Iris pigment epithelial cell (primary cell): ENCODE data around the gene LYZL6.
A peak's percentile ranks its signal among the peaks of the same experiment; 100 is the strongest.
"Not testable (repeated sequence)": the region's sequence is repeated elsewhere in the genome, so short reads cannot be mapped to it uniquely, and the experiment has no call there.

Source experiments
- DNase-seq: peaks from one replicate; pipeline ENCODE4 v3.0.0-alpha.2; 2011; ENCODE audit warnings: low read depth

LYZL6 gene

DNA sequence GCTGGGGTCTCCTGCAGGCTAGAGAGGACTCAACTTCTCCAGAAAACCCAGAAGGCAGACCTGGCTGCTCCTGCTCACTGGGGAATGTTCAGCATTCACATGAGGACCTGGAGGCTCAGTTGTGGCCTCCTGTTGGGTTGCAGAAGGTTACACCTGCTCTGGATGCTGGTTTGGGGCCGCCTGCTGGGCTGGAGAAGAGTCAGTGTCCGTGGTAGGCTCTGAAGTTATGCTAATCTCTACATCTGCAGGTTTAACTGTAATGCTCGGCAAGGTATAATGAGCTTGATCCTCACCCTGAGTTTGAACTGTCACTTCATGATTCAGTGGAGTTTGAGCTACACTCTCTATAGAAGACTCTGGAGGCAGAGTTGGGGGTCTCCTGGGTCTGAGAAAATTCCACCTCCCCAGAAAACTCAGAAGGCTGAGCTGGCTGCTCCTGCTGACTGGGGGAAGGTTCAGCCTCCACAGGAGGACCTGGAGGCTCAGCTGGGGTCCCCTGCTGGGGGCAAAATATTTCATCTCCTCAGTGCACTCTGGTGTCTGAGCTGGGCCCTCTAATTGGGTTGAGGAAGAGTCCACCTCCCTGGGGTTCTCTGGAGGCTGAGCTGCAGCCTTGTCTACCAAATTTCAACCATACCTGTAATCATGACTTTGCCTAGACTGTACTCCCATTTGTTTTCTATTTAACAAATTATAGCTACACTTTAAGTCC is 36.4 kb downstream of the LYZL6 start:
- no peak for DNase-seq

DNA sequence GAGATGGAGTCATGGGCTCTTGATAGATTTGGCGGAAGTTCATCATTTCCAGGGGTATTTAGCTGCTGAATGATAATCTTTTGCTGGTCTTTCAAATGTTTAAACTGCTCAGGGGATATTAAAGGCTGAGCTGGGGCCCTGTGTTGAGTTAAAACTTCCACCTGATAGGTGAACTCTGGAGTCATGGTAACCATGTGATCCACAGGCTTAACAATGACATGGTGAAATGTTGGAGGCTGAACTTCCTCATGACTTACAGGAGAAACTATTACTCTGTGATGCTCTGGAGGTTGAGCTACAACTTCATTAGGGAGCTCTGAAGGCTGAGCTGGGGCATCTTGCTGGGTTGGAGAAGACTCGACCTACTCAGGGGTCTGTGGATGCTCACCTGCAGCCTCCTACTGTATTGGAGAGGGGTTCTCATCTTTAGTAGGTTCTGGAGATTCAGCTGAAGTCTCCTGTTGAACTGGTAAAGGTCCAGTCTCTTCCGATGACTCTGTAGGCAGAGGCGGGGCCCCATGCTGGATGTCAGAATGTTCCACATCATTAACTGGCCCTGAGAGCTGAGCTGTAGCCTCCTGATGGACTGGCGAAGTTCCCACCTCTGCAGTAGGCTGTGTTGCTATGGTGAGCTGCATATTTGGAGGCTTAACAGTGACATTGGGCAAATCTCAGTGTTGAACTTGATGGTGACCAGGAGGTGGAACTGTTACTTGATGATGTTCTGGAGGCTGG is 37.2 kb downstream of the LYZL6 start:
- peak; percentile 47 for DNase-seq

DNA sequence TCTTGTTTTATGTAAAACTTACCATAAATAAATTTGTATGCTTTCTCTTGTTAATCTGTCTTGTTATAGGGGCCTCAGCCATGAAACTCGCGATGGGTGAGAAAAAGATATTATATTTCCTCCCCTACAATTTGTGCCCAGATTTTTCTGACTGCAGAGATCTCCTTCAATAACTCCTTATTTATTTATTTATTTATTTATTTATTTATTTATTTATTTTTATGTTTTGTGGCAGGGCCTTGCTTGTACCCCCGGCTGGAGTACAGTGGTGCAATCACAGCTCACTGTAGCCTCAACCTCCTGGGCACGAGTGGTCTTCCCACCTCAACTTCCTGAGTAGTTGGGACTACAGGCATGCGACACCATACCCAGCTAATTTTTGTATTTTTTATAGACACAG is 40.1 kb downstream of the LYZL6 start:
- no peak for DNase-seq

DNA sequence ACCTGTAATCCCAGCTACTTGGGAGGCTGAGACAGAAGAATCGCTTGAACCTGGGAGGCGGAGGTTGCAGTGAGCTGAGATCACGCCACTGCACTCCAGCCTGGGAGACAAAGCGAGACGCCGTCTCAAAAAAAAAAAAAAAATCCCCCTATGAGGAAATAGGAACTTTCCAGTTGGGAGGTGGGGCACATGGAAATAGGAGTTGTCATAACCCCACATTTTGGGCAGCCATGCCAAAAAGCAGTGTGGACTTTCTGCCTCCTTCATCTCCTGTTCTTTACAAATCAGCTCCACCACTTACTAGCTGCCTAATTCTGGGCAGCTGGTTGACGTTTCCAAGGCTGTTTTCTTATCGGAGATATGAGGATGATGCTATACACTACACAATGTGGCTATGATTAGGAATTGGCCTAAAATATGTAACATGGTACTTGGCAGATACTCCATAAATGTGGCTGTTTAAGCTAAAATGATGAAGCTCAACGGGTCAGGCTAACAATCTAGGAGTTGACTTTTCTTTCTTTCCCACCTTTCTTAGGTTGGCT is 41.8 kb downstream of the LYZL6 start:
- no peak for DNase-seq

DNA sequence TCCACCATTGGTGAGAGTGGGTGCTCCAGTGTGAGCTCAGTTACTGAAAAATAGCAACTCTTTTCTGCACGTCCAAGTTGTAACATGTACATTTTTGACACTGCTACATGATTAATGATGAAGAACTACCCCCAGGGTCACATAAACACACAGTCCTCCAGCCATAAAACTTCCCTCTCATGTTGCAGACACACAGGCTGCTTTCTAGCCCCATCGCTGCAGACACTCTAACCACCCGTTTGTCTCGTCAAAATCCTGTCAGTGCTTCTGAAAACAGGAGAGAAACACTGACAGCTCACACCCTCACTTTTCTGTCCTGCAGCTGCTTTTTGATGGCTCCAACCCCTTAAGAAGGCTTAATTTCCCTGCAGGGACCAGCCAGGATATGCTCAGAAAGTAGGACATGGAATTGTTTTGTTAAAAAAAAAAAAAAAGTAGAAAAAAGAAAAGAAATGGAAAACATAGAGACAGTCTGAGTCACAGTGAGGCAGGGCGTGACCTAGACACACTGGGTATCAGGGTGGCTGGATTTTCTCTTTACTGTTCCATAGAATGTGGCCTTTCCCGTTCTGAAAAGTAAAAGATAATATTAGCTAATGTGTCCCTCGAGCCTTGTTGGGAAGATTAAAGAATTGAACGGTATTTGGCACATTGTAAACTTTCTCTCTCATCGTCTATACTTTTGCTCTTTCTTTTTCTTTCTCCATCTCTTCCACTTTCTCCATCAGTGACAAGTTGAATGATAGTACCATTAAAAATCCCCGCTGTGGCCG is 42.6 kb downstream of the LYZL6 start:
- DNase-seq: no peak

DNA sequence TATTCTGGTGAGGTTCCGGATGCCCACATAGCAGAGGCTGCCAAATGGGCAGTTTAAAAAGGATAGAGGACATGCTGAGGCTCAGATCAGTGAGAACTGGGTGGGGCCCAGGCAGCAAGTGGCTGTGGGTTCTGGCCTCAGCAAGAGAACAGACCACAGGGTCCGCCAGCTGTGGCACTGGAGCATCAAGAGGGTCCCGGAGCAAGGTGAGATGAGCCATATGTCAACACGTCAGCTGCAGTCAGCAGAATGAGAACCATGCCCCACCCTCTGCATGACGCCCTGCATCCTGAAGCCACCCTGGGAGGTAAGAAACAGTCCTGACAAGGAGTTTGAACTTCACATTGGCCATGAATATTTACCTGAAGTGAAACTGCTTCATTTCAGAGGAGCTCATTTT is 43.2 kb downstream of the LYZL6 start:
- no peak for DNase-seq

DNA sequence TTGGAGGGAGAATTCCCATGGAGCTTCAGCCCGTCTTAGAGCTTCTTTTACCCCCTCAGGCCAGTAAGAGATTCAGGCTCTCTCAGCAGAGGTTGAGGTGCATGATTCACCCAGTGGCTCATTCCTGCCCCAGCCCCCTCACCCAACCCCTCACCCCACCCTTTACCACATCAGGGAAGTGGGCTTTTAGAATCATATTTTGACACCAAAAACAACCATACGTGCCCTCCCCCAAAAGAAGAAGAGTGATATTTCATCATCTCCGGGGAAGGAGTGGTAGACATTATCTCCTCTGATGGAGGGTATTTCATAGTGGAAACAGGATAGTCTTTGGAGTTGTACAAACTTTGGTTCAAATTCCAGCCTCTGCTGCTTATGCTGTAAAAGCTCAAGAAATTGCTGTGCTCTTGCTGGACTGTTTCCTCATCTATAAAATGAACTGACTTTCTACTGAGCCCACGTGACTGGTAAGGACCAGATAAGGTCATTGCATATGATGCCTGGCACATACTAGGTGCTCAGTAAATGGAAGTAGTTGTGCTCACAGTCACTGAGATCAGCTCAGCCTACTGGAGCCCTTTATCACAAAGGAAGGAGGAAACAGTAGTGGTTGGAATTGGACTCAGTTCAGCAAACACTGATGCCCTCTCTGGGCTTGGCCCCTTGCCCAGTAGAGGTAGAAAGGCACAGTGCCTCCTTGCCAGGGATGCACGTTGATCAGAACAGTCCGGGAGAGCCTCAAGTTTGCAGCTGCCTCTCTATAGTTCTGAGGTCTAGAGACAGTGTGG is 45.0 kb downstream of the LYZL6 start:
- no peak for DNase-seq

DNA sequence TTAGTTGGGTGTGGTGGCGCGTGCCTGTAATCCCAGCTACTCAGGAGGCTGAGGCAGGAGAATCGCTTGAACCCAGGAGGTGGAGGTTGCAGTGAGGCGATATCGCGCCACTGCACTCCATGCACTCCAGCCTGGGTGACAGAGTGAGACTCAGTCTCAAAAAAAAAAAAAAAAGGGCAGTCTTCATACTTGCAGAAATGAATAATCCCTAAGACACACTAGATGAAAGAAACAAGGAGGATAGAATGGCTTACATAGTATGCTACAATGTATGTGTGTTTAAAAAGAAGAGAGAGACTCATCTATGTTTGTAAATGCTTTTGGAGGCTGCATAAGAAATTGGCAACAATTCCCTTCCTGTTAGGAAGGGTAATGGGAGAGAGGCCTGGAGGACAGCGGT is 45.7 kb downstream of the LYZL6 start:
- not testable (repeated sequence) for DNase-seq

DNA sequence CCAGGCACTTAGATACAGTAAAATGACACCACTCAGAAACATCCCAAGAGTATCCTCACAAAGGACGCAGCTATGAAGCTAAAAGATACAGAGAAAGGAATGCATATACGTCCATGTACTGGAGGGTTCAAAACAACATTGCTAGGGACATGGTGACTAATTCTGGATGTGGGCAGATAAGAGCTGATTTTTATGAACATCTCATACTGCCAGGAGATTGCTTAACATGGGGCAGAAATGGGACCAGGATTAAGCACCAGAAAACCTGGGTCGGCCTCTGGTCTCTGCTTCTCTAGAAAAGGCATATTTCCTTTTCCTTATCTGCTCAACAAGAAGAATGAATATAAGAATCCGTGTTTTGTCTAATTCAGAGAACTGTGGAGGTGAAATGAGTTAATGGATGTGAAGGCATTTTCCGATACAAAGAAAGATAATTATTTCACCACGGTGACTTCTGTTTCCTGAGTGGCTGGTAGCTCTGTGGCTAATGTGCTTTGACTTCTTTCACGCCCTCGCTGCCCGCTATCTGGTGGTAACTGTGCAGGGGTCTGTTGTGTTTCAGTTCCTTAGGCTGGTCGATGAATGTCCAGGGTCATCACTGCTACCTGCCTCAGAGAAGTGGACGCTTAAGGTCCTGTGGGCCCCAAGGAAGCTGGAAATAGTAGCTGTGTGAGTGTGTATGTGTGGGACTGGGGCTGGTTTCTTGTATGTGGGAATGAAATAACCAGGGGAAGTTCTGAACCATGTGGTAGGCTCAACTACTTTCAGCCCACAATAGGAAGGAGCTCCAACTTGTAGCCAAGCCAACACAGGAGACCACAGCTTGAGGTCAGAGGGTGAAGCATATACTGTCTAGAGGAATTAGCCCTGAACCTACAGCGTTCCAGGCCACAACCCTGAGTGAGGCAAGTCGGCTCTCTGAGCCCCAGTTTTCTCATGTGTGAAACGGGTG is 47.6 kb downstream of the LYZL6 start:
- peak; percentile 76 for DNase-seq

DNA sequence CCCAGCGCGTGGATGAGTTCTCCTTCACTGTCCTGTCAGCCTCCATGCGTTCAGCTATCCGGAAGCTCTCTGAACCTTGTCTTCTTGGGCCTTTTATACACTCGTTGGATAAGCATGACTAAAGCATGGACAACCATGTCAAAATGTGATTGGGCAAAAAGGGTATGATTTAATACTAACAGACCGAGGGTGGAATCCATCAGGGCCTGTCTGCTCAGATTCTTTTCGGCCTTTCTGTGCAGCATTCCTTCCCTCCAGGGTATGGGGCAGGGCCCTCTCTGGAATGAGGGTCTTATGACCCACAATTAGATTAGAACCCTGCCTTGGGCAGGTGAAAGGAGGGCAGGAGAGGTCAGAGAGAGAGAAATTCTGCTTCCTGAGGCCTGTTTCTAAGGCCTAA is 49.3 kb downstream of the LYZL6 start:
- DNase-seq: no peak

DNA sequence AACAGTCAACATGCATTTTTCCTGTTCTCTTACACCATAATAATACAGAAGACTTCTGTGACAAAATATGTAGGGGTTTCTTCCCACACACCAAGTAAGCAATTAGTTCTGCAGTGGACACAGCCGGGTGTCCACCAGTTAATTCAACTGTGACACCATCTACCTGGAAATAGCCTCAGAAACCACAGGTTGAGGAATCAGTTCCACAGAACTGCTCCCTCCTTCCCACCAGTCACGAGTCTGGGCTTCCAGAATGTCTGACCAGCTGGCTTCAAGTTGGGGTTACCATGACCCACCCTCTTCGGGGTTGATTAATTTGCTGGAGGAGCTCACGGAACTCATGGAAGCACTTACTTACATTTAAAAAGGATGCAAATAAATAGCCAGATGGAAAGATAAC is 49.8 kb downstream of the LYZL6 start:
- DNase-seq: no peak

DNA sequence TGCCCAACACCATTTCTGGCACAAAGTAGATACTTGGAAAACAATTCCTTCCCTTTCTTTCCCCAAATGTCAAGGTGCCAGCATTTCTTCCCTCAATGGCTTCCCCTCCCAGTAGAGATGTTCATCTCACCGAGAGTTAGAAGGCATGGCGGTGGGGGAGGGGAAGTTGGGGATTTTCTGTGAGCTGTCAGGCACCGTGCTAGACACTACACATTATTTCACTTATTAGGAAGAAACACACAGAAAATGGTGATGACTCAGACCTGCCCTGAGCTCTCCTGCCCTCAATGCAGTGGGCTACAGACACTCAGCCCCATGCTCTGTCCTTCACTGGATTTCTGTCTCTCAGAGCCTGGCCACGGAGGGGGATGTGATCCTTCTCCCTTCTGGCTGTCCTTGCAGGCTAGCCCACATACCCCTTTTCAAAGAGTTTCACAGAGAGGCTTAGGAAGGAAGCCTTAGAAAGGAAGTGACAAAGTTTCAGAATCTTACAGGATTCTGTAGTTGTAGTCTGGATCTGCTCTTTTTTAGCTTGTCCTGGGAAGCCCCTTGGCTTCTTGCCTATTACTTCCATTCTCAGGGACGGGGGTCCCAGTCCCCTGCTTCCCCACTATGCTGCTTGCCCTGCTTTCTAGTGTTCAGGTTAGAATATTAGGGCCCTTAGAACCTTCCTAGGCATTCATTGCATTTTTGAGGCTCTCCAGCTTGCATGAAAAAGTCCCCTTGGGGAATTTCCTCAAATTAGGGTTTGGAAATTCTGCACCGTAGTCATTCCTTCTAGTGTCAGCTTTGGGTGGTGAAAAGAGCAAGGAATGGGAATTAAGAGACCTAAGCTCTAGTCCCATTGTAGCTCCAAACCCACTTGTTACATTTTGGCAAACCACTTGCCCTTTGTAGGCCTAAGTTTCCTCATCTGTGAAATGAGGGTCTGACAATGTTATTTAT is 51.1 kb downstream of the LYZL6 start:
- peak; percentile 59 for DNase-seq

DNA sequence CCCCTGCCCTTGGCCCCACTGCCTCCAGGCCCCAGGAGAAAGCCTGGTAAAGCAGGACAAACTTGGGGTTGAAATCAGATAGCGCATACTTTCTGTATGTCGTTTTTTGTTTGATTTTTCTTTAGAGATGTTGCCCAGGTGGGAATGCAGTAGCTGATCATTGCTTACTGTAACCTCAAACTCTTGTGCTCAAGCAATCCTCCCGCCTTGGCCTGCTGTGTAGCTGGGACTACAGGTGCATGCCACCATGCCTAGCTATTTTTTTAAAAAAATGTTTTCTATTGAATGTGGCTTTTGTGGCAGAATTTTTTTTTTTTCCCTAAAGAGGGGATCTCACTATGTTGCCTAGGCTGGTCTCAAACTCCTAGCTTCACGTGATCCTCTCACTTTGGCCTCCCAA is 52.2 kb downstream of the LYZL6 start:
- no peak for DNase-seq

DNA sequence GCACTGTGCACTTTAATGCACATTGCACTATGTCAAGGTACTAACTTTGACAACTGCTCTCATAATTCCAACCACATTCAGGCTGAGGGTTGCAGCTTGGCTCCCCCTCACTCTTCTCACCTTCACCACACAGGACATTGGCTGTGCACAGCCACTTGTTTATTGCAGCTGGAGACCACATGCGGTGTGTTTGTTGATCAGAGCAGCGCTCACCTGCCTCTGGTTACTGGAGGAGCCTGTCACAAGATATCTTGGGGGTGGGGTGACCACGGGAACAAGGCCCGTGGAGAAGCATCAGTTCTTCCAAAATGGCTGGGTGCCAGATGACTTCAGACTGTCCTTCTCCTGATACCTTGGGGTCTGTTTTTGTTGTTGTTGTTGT is 52.7 kb downstream of the LYZL6 start:
- no peak for DNase-seq

DNA sequence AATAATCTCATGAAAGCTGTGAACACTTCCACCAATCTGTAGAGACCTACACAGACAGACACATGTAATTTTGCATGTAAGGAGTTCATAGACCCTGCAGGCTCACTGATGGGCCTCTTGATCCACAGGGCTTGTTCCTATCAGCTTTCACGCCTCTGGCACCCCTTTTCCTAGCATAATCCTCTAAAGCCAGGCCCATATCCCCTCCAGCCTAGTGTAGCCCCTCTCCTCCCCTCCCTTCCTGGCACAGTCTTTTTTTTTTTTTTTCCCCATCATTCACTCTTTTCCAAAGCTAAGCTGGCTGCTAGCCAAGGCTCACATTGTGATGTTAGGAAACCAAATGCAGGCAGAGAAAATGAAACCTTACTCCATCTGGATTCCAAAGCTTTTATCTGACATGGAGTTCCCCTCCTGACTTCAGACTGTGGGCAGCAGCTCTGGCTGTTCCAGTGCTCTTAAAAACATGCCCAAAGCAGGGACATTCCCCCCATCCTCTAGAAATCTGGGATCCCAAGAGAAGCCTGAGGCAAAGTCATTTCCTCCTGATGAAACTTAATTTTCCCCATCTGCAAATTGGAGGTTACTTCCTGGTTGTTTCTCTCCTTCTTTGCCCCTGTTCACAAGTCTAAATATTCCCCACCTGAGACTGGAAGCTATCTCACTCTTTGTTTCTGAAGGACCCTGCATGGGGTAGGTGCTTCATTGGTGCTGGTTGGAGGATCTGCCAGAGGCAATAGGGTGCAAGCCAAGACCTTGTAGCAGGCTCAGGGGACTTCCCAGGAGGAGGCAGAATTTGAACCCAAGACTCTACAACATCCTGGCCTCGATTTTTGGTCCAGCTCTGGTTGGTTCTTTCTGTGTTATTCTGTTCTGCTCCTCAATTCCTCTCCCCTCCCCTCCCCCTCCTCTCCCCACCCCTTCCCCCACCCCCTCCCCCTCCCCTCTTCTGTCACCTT is 53.4 kb downstream of the LYZL6 start:
- peak; percentile 85 for DNase-seq

DNA sequence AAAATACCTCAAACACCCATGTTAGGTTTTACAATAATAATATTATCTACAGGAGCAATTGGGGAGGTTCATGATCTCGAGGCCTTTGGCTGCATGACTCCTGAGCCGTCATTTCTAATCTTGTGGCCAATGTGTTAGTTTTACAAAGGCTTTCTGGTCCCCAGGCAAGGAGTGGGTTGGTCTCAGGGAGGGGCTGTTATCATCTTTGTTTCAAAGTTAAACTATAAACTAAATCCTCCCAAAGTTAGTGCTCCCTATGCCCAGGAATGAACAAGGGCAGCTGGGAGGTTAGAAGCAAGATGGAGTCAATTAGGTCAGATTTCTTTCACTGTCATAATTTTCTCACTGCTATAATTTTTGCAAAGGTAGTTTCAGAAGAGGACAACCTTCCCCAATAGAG is 54.3 kb downstream of the LYZL6 start:
- no peak for DNase-seq
